HG03060 (cell line): ENCODE data around the gene CLK3.
"Not testable (repeated sequence)": the region's sequence is repeated elsewhere in the genome, so short reads cannot be mapped to it uniquely, and the experiment has no call there.

Experiments
- ATAC-seq: cut with Tn5 transposase; IDR thresholded peaks from one replicate; pipeline ENCODE4 v1.9.1; 2021; ENCODE audit warnings: low read depth, moderate number of reproducible peaks; ENCODE audit not compliant: unreplicated experiment

Gene CLK3

DNA sequence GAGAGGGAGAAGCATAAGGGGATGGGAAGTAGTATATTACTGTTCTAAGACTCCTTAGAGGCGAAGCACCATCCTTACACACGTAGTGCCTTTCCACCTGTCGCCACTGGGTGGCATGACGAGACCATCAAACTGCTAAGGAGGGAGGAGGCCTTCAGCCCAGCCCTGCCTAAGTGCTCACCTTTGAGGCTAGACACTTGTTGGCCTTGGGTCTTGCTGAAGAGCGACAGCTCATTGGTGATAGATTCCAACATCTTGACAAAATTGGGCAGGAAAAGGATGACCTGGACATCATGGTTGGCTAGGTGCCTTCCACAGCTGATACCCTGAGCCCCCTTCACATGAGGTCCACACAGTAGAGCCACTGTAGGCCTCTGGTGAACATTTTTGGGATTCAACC lies 19.6 kb downstream of the CLK3 start:
- no peak for ATAC-seq

DNA sequence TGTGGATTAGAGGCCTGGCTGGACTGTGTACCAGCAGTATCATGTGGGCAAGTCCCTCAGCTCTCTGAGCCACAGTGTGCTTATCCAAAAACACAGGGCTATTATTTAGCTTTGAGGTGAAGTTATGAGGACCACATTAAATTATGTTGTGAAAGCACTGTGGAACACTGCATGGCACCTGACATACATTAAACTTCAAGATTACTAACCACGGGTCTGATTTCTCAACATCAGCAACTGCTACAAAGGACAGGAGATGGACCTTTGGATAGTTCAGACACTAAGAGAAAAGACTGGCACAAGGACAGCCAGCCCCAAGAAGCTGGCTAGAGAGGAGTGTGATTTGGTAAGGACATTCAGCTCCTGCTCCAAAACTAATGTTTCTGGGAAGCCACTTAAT lies 21.3 kb downstream of the CLK3 start:
- ATAC-seq, result no peak

DNA sequence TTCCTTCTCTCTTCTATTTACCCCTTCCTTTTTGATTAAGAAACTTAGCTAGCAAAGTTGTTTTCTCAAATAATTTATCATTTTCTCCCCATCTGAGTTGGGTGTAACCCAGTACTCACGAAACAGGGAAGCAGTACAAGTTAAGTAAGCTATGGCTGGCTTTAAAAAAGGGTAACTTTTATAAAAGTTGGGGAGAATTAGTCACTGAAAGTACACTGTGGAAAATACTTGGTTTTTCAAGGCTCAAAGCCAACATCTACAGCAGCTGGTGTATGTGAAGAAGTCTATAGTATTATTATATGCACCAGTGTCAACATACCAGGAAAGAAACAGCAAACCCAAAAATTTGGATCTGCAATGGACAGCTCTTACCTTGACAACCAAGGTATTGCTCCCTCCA lies 25.5 kb downstream of the CLK3 start:
- ATAC-seq, result no peak

DNA sequence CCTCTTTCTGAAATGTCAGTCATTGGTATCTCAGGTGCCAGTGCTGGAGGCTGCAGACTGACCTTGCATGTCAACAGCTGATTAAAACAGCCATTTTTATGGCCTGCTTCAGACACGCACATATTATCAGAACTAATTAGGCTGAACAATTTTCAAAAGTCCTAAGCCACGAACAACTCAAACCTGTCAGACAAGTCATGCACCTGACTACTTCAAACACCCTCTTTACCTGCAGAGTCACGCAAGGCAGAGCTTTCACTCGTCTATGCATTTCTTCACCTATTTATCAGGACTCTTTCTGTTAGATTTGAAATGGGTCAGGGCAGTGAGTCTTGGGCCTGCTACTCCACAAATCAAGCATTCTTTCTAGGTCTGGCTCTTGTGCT lies 26.7 kb downstream of the CLK3 start:
- no peak for ATAC-seq

DNA sequence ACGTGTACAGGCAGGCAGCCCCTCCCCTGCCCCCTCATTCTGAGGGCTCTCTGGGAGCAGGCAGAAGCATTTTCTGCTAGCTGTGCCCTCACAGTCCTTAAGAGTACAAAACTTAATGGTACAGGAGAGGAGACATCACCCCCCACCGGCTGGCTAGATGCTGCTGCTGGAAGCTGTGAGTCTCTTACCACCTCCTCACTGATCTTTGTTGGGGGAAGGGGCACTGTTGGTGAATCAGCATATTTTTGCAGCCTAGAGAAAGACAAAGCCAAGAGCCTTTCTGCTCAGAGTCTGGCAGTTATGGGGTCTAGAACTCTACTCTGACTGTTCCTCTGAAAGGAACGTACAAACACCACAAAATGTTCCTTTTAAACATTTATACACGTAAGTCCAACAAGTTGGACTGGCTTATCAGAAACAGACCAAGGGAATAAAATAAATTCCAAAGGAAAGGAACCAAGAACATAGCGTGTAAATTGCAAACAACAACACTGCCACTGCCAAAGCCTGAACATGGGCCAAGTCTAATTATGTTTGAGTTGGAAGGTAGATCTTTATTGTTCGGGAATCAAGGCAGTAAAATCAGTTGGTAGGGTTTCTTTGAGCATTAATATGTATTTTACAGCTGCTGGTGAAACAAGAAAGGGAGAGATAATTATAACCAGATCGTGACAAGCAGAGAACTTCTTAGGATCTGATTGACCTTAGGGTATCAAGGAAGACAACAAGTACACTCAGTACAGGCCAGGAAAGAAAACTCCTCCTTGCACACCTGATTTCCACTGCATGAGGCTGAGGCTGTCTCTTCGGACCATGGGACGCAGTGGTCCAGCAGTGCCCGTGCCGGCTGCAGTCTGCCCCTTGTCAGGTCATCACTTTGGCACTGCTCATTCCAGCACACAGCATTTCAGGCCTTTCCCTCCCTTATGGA lies 27.4 kb downstream of the CLK3 start:
- no peak for ATAC-seq

DNA sequence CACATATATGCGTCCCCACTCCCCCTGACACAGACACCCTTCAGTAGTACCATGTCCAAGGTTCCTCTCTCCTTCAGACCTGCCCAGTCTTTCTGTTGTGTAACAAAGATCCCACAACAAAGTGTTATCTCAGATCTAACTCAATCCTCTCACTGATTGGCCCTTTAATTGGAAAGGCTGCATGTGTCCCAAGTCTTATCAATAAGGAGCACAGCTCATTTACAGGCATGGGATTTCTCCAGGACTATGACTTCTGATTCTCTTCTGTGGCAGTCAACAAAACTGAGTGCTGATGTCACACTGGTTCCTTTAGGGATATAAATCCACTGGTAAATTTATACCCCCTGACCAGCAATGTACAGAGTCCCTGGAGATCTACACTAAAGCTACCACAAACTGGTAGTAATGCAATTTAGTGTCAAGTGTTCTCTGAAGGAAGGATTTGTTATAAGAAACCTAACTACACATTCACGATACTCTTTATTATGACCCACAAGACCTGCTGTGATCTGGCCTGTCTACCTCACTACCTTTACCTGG lies 28.1 kb downstream of the CLK3 start:
- ATAC-seq, result no peak

DNA sequence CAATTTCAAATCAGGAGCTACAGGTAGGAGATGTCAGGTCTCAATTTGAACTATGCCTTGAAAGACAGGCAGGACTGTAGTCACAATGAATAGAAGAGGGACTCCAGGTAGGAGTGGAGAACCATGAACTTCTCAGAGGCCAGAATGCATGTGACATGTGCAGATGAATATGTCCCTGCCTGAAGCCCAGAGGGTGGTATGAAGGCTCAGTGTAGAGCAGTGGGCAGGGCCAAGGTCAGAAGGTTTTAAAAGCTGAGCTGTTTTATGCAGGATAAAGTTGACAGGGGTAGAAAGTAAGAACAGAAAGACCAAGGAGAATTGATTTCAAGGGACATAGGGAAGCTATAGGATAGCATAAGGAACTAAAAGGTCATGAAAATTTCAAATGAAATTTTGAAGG lies 30.8 kb downstream of the CLK3 start:
- ATAC-seq, result no peak

DNA sequence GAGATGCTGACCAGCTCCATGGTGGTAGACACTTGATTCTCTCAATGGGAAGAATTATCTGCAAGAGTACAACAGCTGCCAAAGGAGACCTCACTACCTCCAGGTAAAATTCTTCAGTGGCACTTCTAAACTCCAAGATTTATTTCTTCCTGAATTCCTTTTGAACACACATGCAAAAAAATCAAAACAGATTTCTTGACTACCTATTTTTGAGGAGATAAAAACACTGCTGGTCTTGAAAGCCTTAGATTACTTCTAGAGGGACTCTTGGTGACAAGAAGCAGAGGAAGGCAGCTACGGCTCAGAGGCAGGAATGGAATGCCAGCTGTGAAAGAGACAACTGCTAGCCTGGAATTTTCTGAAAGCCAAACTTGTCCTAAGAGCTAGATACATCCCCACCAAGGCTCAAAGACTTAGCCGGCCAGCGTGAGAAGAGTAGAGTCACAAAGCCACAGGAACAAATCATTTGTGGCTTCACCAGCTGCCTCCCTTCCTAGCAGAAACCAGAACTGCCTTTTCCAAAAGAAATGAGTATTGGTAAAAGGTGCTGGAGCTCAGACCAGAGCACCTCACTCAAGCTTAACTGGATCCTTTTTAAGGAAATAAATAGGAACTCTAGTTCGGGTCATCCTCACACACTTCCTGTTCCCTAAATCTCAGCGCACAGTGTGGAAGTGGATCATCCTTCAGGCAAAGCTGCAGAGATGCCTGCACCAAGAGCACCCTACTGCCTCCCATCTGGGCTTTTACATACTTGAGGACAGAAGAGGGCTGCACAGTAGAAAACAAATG lies 32.6 kb downstream of the CLK3 start:
- no peak for ATAC-seq

DNA sequence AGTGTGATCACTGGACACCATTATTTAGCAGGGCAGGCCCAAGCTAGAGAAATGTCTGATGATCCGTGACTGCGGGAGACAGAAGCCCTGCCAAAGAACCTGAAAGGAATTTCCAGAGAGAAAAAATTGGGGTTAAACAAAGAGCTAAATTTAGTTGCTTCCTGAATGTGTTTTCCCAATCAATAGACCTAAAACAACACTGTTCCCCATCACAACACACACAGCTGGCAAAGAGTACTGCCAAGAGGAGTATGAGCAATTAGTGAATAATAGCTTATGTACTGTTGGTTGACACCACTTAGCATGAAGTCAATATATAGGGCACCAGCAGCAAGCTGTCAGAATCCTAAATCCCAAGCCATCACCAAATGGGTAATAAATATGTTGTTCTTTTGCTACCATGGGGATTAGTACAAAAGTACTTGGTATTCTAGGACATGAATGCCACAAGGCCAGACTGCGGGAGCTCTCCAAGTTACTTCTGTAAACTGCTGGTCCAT lies 35.7 kb downstream of the CLK3 start:
- no peak for ATAC-seq

DNA sequence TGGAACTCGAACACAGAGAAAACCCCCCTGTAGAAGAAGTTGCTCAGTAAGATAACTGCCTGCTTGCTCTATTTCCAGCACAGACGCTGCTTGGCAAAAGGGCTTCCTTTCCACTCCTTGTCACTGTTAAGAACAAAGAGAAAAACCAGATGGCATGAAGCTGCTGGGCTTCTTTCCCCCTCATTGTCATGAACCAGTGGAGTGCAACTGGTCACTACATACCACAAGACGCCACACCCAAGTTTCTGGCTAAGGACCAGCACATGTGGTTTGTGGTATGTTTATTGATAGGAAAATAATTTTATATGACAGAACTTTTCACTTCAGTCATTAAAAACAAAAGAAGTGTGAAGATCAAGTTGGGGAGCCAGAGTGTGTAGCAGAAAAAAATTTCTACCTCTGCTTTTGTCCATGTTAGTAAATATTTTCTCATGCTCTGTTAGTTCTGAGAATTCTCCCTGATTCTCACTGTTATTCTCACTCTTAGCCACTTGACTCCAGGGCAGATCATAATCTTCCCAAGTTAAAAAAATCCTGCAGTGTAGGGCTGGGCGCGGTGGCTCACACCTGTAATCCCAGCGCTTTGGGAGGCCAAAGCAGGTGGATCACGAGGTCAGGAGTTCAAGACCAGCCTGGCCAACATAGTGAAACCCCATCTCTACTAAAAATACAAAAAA lies 37.9 kb downstream of the CLK3 start:
- no peak for ATAC-seq

DNA sequence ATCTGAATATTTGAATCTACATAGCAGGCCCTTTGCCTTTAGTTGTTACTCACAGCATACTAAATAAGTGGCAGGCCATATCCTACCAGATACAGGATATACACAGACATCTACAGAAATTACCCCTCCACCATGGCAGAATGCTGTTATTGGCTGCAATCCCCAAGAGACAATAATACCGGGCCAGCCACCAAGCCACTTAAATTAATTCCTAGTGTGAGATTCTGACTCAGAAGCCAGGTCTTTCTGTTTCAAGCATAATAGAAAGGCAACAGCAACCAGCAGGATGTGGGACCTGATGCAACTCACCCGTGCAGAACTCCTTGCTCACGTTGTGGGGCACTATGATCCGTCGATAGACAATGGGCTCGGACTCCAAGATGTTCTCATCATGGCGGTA lies 39.8 kb downstream of the CLK3 start:
- ATAC-seq, result no peak

DNA sequence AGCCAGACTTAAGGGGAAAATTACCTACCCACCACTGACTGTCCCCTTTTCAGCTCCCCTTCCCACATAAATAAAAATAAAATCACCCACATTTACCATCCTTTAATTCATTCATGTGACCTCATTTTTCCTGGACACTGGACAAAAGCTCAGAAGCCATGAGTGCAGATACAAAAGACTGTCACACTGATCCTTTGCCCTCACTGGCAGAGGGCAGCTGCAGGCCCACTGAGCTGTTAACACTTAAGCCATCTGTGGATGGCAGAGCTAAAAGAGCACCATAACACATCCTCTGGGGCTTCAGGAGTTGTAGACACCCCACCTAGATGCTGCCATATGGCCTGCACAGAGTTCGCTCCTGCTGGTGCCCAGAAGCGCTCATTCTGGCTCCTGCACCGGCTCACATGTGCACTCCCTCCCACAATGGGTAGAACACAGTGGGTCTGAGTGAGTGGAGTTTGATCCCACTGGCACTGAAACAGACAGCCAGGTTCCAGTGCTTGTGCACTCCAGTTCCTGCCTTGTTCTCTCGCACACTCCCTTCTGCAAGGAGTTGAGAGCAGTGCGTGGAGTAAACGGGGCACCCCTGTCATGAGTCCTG lies 41.4 kb downstream of the CLK3 start:
- ATAC-seq, result no peak

DNA sequence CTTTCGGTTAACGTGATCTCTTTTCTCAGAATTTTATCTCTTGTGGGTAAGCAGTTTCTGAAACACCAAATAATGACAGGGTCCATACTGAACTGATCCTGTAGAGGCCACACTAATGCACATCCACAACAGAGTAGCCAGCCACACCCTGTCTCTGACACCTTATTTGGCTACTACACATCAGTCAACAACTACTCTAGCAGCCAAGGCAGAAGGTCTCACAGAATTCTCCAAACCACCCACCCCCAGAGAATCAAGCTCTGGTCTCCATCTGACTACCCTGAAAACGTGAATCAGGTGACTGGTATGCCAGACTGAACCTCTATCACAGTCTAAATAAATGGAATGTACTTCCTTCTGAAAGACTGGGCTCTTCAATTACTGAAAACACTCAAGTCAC lies 42.2 kb downstream of the CLK3 start:
- ATAC-seq, result no peak

DNA sequence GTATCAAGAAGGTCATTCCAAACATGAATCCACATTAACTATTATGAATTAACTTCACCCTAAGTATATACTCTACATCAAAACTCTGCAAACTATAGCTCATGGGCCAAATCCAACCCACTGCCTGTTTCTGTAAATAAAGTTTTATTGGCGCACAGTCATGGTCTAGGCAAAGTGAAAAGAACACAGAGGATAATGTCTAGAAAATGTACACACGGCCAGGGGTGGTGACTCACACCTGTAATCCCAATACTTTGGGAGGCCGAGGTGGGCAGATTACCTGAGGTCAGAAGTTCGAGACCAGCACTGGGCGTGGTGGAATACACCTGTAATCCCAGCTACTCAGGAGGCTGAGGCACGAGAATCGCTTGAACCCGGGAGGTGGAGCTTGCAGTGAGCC lies 45.6 kb downstream of the CLK3 start:
- not testable (repeated sequence) for ATAC-seq

DNA sequence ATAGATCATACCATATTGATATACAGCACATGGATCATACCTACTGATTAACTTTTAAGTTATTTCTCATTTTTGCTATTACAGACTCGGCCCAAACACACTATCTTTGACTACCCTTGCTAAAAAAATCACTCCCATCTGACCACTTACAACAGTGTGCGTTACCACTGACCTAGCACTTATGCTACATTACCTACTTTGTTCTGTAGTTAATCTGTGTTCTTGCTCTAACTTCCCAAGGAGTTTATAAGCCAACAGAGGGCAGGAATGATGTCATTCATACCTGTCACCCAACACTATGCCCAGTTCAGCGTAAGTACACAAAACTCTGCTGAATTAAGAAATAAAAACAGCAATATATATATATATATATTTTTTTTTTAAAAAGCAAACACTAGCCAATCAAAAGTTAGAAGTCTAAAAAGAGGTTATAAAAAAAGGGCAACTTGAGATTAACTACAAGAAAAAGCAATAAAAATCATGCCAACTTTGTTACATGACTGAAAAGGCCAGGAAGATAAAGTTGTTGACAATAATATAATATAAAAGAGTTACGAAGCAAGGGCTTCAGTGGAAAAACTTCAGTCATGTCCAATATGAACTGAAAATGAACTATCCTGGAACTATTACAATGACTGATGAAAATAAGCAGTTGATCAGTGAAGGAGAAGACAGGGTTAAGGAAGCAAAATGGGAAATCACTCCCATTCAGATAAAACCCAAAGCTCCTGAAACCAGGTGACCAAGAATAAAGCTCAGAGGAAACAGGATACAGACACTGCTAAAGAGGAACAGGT lies 46.6 kb downstream of the CLK3 start:
- ATAC-seq, result no peak

DNA sequence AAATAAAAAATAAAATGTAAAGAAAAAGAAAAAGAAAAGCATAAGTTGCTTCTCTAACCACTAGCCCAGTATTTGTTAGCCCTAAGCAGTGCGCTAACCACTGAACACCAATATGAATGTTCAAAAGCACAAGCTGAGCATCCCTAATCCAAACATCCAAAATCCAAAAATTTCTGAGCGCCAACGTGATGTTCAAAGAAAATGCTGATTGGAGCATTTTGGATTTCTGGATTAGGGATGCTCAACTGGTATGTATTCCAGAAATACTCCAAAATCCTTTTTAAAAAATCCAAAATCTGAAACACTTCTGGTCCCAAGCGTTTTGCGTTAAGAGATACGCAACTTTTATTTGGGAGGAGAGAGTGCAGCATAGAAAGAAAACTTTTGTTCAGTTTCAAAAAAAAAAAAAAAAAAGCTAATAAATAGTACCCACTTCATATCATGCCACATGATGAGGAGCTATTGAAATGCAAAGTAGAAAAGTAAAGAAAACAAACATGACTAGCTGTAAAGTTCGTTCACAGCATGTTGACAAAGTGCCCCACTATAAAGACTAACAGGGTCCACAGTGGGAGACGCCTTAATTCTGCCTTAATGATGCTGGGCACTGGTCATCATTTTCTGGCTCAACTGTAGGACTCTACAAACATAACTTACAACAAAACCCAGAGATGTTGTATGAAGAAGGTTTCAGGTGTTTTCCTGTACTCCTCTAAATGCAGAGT lies 47.8 kb downstream of the CLK3 start:
- ATAC-seq, result no peak

DNA sequence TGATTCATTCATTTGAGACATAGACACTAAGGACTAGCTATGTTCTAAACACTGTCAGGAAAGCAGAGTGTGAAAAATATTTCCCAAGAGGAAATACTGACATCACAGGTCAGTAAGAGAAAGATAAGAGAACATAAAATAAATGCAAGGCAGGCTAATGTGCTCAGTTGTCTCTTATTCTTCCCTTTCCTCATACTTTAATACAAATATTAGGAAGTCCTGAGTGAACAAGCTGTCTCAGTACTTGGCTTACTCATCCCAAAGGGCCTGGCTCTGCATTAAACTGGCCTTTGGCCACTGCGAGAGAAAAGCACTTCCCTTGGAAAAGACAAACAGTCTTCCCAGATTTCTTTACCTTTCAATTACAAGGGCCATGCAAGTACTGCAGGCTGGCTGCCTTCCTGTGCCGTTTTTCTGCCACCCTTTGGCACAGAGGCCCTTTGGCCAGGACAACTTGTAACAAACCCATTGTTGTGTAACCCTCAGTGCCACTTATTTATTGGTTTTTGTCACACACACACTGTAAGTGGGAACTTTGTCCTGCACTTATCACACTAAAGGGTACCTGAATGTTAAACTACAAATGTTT lies 48.5 kb downstream of the CLK3 start:
- no peak for ATAC-seq

DNA sequence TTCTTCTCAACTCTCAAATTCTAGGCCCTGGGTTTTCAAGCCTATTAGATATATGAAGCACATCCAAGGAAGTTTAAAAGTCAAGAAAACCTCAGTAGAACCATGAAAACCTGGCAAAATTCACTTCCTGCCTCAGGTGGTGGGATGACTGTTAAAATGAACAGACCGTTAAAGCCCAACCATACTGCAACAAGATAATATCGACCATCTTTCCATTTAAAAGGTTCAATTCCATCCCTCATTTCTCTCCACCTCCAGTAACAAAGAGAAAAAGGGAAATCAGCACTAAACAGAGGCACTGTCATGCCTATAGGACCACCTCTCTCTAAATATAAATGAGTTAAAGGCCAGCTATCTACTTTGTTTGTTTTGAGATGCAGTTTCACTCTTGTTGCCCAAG lies 49.0 kb downstream of the CLK3 start:
- no peak for ATAC-seq

DNA sequence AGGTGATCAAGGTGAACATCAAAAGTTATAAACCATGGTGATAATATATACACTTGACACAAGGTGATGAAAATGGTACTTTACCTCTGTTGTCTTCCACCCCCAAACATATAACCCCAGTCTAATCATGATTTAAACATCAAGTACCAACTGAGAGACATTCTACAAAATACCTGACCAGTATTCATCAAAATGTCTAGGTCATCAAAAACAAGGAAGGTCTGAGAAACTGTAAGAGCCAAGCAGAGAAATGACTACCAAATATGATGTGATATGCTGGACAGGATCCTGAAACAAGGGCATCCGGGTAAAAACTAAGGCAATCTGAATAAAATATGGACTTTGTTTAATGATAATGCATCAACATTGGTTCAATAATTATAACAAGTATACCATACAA lies 52.3 kb downstream of the CLK3 start:
- ATAC-seq, result no peak
